ENCODE data around the gene APEX1.
"Not testable (repeated sequence)": the region's sequence is repeated elsewhere in the genome, so short reads cannot be mapped to it uniquely, and the experiment has no call there.

The APEX1 gene

GRCh38 chr14:20440465-20440864 is 14.6 kb upstream of the APEX1 start:
- H3K27me3 ChIP-seq (replicated peaks; ENCODE audit: control insufficient read depth, insufficient read depth, low read length), result no peaks in the 10 kb centered on the region
- no peak for DNase-seq (ENCODE audit: extremely low read depth, insufficient read length)
- H3K4me3 ChIP-seq (replicated peaks; ENCODE audit: low read depth, low read length), result no peak overlapping the region
- TF ChIP-seq CTCF (IDR thresholded peaks at IDR 0.05; ENCODE audit: insufficient read depth, low read length, poor library complexity, severe bottlenecking), result no peak
- no peaks in the 10 kb centered on the region for H3K36me3 ChIP-seq (ENCODE audit: control insufficient read depth, insufficient read depth, low read length)

- H3K4me3 ChIP-seq (replicated peaks; ENCODE audit: low read depth, low read length), result no peak overlapping the region
- H3K36me3 ChIP-seq (ENCODE audit: control insufficient read depth, insufficient read depth, low read length), result no peaks in the 10 kb centered on the region; the same call in 1 of the 2 replicates
- DNase-seq (ENCODE audit: extremely low read depth, insufficient read length), result no peak
- TF ChIP-seq CTCF (IDR thresholded peaks at IDR 0.05; ENCODE audit: insufficient read depth, low read length, poor library complexity, severe bottlenecking), result no peak
- no peaks in the 10 kb centered on the region for H3K27me3 ChIP-seq (replicated peaks; ENCODE audit: control insufficient read depth, insufficient read depth, low read length)
Measured at GRCh38 chr14:20440882-20441281, 14.1 kb upstream of the APEX1 start.

GRCh38 chr14:20441461-20441860 is 13.6 kb upstream of the APEX1 start:
- no peak overlapping the region for H3K4me3 ChIP-seq (replicated peaks; ENCODE audit: low read depth, low read length)
- no peak for TF ChIP-seq CTCF (IDR thresholded peaks at IDR 0.05; ENCODE audit: insufficient read depth, low read length, poor library complexity, severe bottlenecking)
- DNase-seq (ENCODE audit: extremely low read depth, insufficient read length), result no peak

GRCh38 chr14:20443650-20444049 is 11.4 kb upstream of the APEX1 start:
- H3K27me3 ChIP-seq (replicated peaks; ENCODE audit: control insufficient read depth, insufficient read depth, low read length); H3K4me3 ChIP-seq (replicated peaks; ENCODE audit: low read depth, low read length); DNase-seq (ENCODE audit: extremely low read depth, insufficient read length): not testable (repeated sequence)
- H3K36me3 ChIP-seq (ENCODE audit: control insufficient read depth, insufficient read depth, low read length), result peaks cover 16% of the 10 kb centered on the region

More at GRCh38 chr14:20441461-20441860, 13.6 kb upstream of the APEX1 start:
- no peaks in the 10 kb centered on the region for H3K27me3 ChIP-seq (replicated peaks; ENCODE audit: control insufficient read depth, insufficient read depth, low read length)
- peaks cover 2% of the 10 kb centered on the region; the same call in 1 of the 2 replicates for H3K36me3 ChIP-seq (ENCODE audit: control insufficient read depth, insufficient read depth, low read length)

GRCh38 chr14:20446889-20447288 is 8.1 kb upstream of the APEX1 start:
- H3K4me3 ChIP-seq (replicated peaks; ENCODE audit: low read depth, low read length), result no peak overlapping the region
- no peak for DNase-seq (ENCODE audit: extremely low read depth, insufficient read length)
- H3K36me3 ChIP-seq (ENCODE audit: control insufficient read depth, insufficient read depth, low read length), result peaks cover 25% of the 10 kb centered on the region
- TF ChIP-seq CTCF (IDR thresholded peaks at IDR 0.05; ENCODE audit: insufficient read depth, low read length, poor library complexity, severe bottlenecking), result no peak
- no peaks in the 10 kb centered on the region for H3K27me3 ChIP-seq (replicated peaks; ENCODE audit: control insufficient read depth, insufficient read depth, low read length)

- DNase-seq (ENCODE audit: extremely low read depth, insufficient read length); H3K27me3 ChIP-seq (replicated peaks; ENCODE audit: control insufficient read depth, insufficient read depth, low read length); H3K4me3 ChIP-seq (replicated peaks; ENCODE audit: low read depth, low read length): not testable (repeated sequence)
- peaks cover 24% of the 10 kb centered on the region for H3K36me3 ChIP-seq (ENCODE audit: control insufficient read depth, insufficient read depth, low read length)
Measured at GRCh38 chr14:20452831-20453230, 2.2 kb upstream of the APEX1 start.
